SK-N-SH treated with all-trans-retinoic acid at 6 μM for 48 hours (cell line): ENCODE results near the gene ZCCHC9.

Experiments
- ATAC-seq: fragments of 200-7000 bp; cut with Tn5 transposase; 3 replicates; pipeline ENCODE4 v1.9.1; 2020; ENCODE audit warnings: mild to moderate bottlenecking, moderate library complexity
- ARNTL ChIP-seq: fragments of 450-650 bp; formaldehyde crosslinking; IDR thresholded peaks from 2 replicates; pipeline ENCODE4 v1.5.0; 2020; ENCODE audit warnings: low read depth, mild to moderate bottlenecking, moderate library complexity, borderline replicate concordance
- BACH2 ChIP-seq: fragments of 250-450 bp; sonication (Bioruptor Pico); IDR thresholded peaks from 2 replicates; pipeline ENCODE4 v1.9.0; 2021; ENCODE audit warnings: mild to moderate bottlenecking, borderline replicate concordance
- CSDC2 ChIP-seq: fragments of 250-450 bp; sonication (Bioruptor Pico); IDR thresholded peaks from 2 replicates; pipeline ENCODE4 v1.5.0; 2020; ENCODE audit warnings: mild to moderate bottlenecking, moderate library complexity
- ESRRG ChIP-seq: fragments of 250-450 bp; sonication (Bioruptor Pico); IDR thresholded peaks from 2 replicates; pipeline ENCODE4 v1.6.1; 2021; ENCODE audit warnings: mild to moderate bottlenecking
- ISL1 ChIP-seq: fragments of 250-450 bp; sonication (Bioruptor Pico); IDR thresholded peaks from 2 replicates; pipeline ENCODE4 v2.1.2; 2022; ENCODE audit warnings: mild to moderate bottlenecking, moderate library complexity
- OSR1 ChIP-seq: fragments of 250-450 bp; sonication (Bioruptor Pico); IDR thresholded peaks from 2 replicates; pipeline ENCODE4 v1.8.0; 2022; ENCODE audit warnings: moderate library complexity, mild to moderate bottlenecking, inconsistent platforms
- PPARA ChIP-seq: fragments of 250-450 bp; sonication (Bioruptor Pico); IDR thresholded peaks from 2 replicates; pipeline ENCODE4 v1.5.0; 2020; ENCODE audit warnings: mild to moderate bottlenecking, borderline replicate concordance
- RARB ChIP-seq: fragments of 250-450 bp; sonication (Bioruptor Pico); IDR thresholded peaks from 2 replicates; pipeline ENCODE4 v1.8.0; 2021; ENCODE audit warnings: mild to moderate bottlenecking, moderate library complexity
- SNAI2 ChIP-seq: fragments of 250-450 bp; sonication (Bioruptor Pico); IDR thresholded peaks from 2 replicates; pipeline ENCODE4 v1.5.0; 2020; ENCODE audit warnings: mild to moderate bottlenecking, moderate library complexity
- TCF4 ChIP-seq: fragments of 250-450 bp; sonication (Bioruptor Pico); IDR thresholded peaks from 2 replicates; pipeline ENCODE4 v1.8.0; 2021; ENCODE audit warnings: mild to moderate bottlenecking, moderate library complexity, borderline replicate concordance
- TOX ChIP-seq: fragments of 250-450 bp; sonication (Bioruptor Pico); IDR thresholded peaks from 2 replicates; pipeline ENCODE4 v1.8.0; 2021; ENCODE audit warnings: mild to moderate bottlenecking, moderate library complexity, borderline replicate concordance
- ZC3H10 ChIP-seq: fragments of 250-450 bp; sonication (Bioruptor Pico); IDR thresholded peaks from 2 replicates; pipeline ENCODE4 v1.5.1; 2021; ENCODE audit warnings: mild to moderate bottlenecking, moderate library complexity
- ZFP3 ChIP-seq: fragments of 250-450 bp; sonication (Bioruptor Pico); IDR thresholded peaks from 2 replicates; pipeline ENCODE4 v1.5.0; 2020; ENCODE audit warnings: mild to moderate bottlenecking, moderate library complexity
- ZNF565 ChIP-seq: fragments of 450-650 bp; formaldehyde crosslinking; conservative IDR thresholded peaks from 2 replicates; pipeline ENCODE4 v1.5.0; 2020; ENCODE audit warnings: low read depth, mild to moderate bottlenecking, moderate library complexity
- ZNF70 ChIP-seq: fragments of 450-650 bp; formaldehyde crosslinking; IDR thresholded peaks from 2 replicates; pipeline ENCODE4 v1.5.0; 2020; ENCODE audit warnings: mild to moderate bottlenecking, moderate library complexity
- ZNF8 ChIP-seq: fragments of 450-650 bp; formaldehyde crosslinking; IDR thresholded peaks from 2 replicates; pipeline ENCODE4 v1.5.0; 2020; ENCODE audit warnings: mild to moderate bottlenecking, moderate library complexity
- TF ChIP-seq, protein P1 (sequence below): fragments of 250-450 bp; sonication (Bioruptor Pico); IDR thresholded peaks from 2 replicates; pipeline ENCODE4 v1.5.1; 2021; ENCODE audit warnings: mild to moderate bottlenecking, moderate library complexity
- TF ChIP-seq, protein P2 (sequence below): fragments of 250-450 bp; sonication (Bioruptor Pico); IDR thresholded peaks from 2 replicates; pipeline ENCODE4 v1.5.0; 2020; ENCODE audit warnings: mild to moderate bottlenecking, moderate library complexity
- TF ChIP-seq, protein P3 (sequence below): fragments of 250-450 bp; sonication (Bioruptor Pico); IDR thresholded peaks from 2 replicates; pipeline ENCODE4 v1.8.0; 2020; ENCODE audit warnings: mild to moderate bottlenecking, moderate library complexity, borderline replicate concordance
- TF ChIP-seq, protein P4 (sequence below): fragments of 250-450 bp; sonication (Bioruptor Pico); IDR thresholded peaks from 2 replicates; pipeline ENCODE4 v1.8.0; 2021; ENCODE audit warnings: low read depth, mild to moderate bottlenecking, moderate library complexity, borderline replicate concordance
- TF ChIP-seq, protein P5 (sequence below): fragments of 250-450 bp; sonication (Bioruptor Pico); IDR thresholded peaks from 2 replicates; pipeline ENCODE4 v1.5.1; 2020; ENCODE audit warnings: low read depth, mild to moderate bottlenecking, moderate library complexity

Gene ZCCHC9

DNA sequence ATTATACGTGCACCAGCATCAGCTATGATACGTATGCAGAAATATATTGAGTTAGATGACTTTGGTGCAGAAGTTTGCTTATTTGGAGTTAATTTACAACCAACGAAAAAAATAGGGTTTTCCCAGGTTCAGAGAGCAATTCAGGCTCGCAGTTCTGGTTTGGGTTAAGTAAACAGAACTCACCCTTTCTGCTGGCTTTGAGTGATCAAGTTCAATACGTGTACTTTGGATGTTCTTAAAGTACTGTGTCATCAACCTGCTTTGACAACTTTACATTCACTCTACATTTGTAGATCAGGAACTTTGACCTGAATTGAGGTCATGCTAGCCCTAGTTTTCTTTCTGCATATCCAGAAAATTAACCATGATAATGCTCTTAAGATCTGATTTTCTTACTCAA lies 51.8 kb downstream of the ZCCHC9 start:
- TF ChIP-seq ZFP3 (no peak), ZC3H10 (no peak), BACH2 (CRISPR knock-in tag) (no peak), SNAI2 (CRISPR knock-in tag) (no peak), CSDC2 (CRISPR knock-in tag) (no peak), ZNF8 (no peak), RARB (no peak), ESRRG (CRISPR knock-in tag) (no peak)
- TF ChIP-seq, protein P1, sequence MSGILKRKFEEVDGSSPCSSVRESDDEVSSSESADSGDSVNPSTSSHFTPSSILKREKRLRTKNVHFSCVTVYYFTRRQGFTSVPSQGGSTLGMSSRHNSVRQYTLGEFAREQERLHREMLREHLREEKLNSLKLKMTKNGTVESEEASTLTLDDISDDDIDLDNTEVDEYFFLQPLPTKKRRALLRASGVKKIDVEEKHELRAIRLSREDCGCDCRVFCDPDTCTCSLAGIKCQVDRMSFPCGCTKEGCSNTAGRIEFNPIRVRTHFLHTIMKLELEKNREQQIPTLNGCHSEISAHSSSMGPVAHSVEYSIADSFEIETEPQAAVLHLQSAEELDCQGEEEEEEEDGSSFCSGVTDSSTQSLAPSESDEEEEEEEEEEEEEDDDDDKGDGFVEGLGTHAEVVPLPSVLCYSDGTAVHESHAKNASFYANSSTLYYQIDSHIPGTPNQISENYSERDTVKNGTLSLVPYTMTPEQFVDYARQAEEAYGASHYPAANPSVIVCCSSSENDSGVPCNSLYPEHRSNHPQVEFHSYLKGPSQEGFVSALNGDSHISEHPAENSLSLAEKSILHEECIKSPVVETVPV (CRISPR knock-in tag): no peak
- TF ChIP-seq, protein P2, sequence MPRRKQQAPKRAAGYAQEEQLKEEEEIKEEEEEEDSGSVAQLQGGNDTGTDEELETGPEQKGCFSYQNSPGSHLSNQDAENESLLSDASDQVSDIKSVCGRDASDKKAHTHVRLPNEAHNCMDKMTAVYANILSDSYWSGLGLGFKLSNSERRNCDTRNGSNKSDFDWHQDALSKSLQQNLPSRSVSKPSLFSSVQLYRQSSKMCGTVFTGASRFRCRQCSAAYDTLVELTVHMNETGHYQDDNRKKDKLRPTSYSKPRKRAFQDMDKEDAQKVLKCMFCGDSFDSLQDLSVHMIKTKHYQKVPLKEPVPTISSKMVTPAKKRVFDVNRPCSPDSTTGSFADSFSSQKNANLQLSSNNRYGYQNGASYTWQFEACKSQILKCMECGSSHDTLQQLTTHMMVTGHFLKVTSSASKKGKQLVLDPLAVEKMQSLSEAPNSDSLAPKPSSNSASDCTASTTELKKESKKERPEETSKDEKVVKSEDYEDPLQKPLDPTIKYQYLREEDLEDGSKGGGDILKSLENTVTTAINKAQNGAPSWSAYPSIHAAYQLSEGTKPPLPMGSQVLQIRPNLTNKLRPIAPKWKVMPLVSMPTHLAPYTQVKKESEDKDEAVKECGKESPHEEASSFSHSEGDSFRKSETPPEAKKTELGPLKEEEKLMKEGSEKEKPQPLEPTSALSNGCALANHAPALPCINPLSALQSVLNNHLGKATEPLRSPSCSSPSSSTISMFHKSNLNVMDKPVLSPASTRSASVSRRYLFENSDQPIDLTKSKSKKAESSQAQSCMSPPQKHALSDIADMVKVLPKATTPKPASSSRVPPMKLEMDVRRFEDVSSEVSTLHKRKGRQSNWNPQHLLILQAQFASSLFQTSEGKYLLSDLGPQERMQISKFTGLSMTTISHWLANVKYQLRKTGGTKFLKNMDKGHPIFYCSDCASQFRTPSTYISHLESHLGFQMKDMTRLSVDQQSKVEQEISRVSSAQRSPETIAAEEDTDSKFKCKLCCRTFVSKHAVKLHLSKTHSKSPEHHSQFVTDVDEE (CRISPR knock-in tag): no peak
- TF ChIP-seq, protein P3, sequence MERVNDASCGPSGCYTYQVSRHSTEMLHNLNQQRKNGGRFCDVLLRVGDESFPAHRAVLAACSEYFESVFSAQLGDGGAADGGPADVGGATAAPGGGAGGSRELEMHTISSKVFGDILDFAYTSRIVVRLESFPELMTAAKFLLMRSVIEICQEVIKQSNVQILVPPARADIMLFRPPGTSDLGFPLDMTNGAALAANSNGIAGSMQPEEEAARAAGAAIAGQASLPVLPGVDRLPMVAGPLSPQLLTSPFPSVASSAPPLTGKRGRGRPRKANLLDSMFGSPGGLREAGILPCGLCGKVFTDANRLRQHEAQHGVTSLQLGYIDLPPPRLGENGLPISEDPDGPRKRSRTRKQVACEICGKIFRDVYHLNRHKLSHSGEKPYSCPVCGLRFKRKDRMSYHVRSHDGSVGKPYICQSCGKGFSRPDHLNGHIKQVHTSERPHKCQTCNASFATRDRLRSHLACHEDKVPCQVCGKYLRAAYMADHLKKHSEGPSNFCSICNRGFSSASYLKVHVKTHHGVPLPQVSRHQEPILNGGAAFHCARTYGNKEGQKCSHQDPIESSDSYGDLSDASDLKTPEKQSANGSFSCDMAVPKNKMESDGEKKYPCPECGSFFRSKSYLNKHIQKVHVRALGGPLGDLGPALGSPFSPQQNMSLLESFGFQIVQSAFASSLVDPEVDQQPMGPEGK (CRISPR knock-in tag): no peak
- no peak for ATAC-seq

DNA sequence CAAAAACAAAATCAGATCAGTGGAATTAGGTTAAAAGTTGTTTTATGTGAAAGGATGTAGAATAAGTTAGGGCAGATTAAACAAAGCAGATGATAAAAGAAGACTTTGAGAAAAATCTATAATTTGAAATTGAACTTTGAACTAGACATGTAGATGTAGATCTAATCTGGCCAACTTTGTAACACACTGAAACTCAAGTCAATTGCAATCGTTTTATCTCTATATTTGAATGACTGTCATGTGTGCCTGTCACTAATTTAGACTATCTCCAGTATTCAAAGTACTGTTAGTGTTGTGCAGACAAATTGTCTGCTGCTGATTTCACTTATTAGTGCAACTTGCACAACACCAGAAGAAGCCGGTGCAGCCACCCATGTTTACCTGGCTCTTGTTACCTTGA lies 52.7 kb downstream of the ZCCHC9 start:
- ATAC-seq: no peak
- TF ChIP-seq TOX (CRISPR knock-in tag): no peak
- TF ChIP-seq ZNF565 (CRISPR knock-in tag): no peak
- TF ChIP-seq ARNTL (CRISPR knock-in tag): no peak
- no peak for TF ChIP-seq ESRRG (CRISPR knock-in tag)
- no peak for TF ChIP-seq TCF4 (CRISPR knock-in tag)
- TF ChIP-seq ZC3H10: no peak
- TF ChIP-seq SNAI2 (CRISPR knock-in tag): no peak
- no peak for TF ChIP-seq PPARA (CRISPR knock-in tag)
- TF ChIP-seq, protein P2 (CRISPR knock-in tag): no peak
- TF ChIP-seq CSDC2 (CRISPR knock-in tag): no peak
- TF ChIP-seq, protein P1 (CRISPR knock-in tag): no peak
- TF ChIP-seq ISL1: no peak
- TF ChIP-seq, all 23 proteins: peak for 0

DNA sequence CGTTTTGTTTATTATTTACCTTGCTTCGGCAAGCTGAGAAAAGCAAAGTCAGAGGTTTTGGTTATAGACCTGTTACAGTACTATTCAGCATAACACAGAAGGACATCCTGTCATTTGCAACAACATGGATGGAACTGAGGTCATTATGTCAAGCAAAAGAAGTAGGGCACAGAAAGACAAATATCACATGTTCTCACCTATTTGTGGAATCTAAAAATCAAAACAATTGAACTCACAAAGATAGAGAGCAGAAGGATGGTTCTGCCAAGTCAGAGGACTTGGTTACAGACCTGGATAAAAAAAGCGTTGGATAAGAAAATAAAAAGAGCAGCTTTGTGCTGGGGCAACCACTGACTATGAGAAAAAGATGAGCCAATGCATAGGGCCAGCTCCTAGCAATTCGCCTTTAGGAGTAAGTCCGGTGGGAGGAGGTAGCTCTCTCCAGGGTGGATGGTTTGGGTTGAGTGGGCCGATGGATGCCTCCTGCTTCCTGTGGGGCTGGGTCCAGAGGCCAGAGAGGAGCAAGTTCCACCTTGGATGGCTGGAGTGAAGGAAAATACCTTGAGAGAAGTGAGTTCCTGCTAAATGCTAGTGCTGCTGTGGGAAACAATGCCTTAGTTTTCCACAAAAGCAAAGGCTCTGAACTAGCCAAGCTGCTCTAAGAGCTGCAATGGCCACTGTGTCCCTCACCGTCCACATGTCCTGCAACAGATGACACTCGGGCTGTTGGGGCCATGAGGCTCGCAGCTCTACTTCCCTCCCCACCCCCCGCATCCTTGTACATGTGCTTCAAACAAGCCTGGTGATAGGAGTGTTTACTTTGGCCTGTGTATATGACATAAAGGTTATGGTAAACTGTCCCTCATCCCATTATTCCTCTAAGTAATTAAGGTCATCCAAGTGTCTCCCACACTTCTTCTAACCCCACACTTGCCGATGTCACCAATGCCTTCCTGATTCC lies 54.2 kb downstream of the ZCCHC9 start:
- no peak for ATAC-seq
- no peak for TF ChIP-seq ZNF565 (CRISPR knock-in tag)
- TF ChIP-seq OSR1: no peak
- no peak for TF ChIP-seq ZNF8
- TF ChIP-seq, protein P4, sequence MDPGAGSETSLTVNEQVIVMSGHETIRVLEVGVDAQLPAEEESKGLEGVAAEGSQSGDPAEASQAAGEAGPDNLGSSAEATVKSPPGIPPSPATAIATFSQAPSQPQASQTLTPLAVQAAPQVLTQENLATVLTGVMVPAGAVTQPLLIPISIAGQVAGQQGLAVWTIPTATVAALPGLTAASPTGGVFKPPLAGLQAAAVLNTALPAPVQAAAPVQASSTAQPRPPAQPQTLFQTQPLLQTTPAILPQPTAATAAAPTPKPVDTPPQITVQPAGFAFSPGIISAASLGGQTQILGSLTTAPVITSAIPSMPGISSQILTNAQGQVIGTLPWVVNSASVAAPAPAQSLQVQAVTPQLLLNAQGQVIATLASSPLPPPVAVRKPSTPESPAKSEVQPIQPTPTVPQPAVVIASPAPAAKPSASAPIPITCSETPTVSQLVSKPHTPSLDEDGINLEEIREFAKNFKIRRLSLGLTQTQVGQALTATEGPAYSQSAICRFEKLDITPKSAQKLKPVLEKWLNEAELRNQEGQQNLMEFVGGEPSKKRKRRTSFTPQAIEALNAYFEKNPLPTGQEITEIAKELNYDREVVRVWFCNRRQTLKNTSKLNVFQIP (CRISPR knock-in tag): no peak
- TF ChIP-seq, protein P1 (CRISPR knock-in tag): no peak
- TF ChIP-seq ARNTL (CRISPR knock-in tag): no peak
- TF ChIP-seq ZFP3: no peak
- no peak for TF ChIP-seq ZNF70 (CRISPR knock-in tag)
- TF ChIP-seq, protein P5, sequence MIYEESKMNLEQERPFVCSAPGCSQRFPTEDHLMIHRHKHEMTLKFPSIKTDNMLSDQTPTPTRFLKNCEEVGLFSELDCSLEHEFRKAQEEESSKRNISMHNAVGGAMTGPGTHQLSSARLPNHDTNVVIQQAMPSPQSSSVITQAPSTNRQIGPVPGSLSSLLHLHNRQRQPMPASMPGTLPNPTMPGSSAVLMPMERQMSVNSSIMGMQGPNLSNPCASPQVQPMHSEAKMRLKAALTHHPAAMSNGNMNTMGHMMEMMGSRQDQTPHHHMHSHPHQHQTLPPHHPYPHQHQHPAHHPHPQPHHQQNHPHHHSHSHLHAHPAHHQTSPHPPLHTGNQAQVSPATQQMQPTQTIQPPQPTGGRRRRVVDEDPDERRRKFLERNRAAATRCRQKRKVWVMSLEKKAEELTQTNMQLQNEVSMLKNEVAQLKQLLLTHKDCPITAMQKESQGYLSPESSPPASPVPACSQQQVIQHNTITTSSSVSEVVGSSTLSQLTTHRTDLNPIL (CRISPR knock-in tag): no peak
